Keratinocyte (primary cell): ENCODE results near the gene BICDL2. TPM values are rescaled to one million over a fixed set of nuclear protein-coding genes. Genes with fewer than 3 reads are reported as not detected.

Experiments
- DNase-seq: peaks from one replicate; pipeline ENCODE4 v3.0.0-alpha.2; 2011; ENCODE audit warnings: low read depth, missing footprints, low spot score
- FAIRE-seq: peaks from 2 replicates; lab custom pipeline; 2011; peaks lifted over from hg19 to GRCh38; lab: Jason Lieb, UNC
- H2AFZ ChIP-seq: 2 replicates; pipeline ENCODE4 v1.6.0; 2012; ENCODE audit warnings: low read length, control low read depth, inconsistent platforms; ENCODE audit not compliant: control insufficient read depth
- H3K27ac ChIP-seq: 2 replicates; pipeline ENCODE4 v1.5.1; 2011; ENCODE audit warnings: low read length; ENCODE audit not compliant: control insufficient read depth, insufficient read depth
- H3K27me3 ChIP-seq: 3 replicates; pipeline ENCODE4 v1.6.0; 2011; ENCODE audit warnings: low read length; ENCODE audit not compliant: control insufficient read depth, insufficient read depth; ENCODE audit errors: extremely low read depth
- H3K36me3 ChIP-seq, 2 experiments: 2 replicates in 1 of 2; 3 replicates in 1 of 2; pipeline ENCODE4 v1.5.1; 2011; ENCODE audit warnings: low read length in 2 of 2, mild to moderate bottlenecking in 1 of 2; ENCODE audit not compliant: control insufficient read depth in 2 of 2, insufficient read depth in 2 of 2; ENCODE audit errors: extremely low read depth in 1 of 2
- H3K4me1 ChIP-seq: 3 replicates; pipeline ENCODE4 v1.5.1; 2011; ENCODE audit warnings: low read length; ENCODE audit not compliant: control insufficient read depth, insufficient read depth; ENCODE audit errors: extremely low read depth
- H3K4me2 ChIP-seq: 3 replicates; pipeline ENCODE4 v1.6.0; 2011; ENCODE audit warnings: low read depth, low read length; ENCODE audit not compliant: control insufficient read depth, insufficient read depth; ENCODE audit errors: extremely low read depth
- H3K4me3 ChIP-seq, 3 experiments: fragments of 200-600 bp in 1 of 3; sonication (generic) in 1 of 3; 2 replicates in 2 of 3; 3 replicates in 1 of 3; pipeline ENCODE4 v1.5.1; 2011 to 2016; ENCODE audit warnings: low read length in 3 of 3, mild to moderate bottlenecking in 3 of 3, control low read depth in 2 of 3, inconsistent platforms in 1 of 3, low read depth in 1 of 3, mixed read lengths in 1 of 3, mixed run types in 1 of 3, moderate library complexity in 1 of 3; ENCODE audit not compliant: control insufficient read depth in 2 of 3, insufficient read depth in 2 of 3; ENCODE audit errors: extremely low read depth in 1 of 3
- H3K79me2 ChIP-seq: 2 replicates; pipeline ENCODE4 v1.6.0; 2012; ENCODE audit warnings: low read length; ENCODE audit not compliant: control insufficient read depth, insufficient read depth
- H3K9ac ChIP-seq: 3 replicates; pipeline ENCODE4 v1.6.0; 2011; ENCODE audit warnings: low read length; ENCODE audit not compliant: control insufficient read depth, insufficient read depth; ENCODE audit errors: extremely low read depth
- H3K9me1 ChIP-seq: 3 replicates; pipeline ENCODE4 v1.6.0; 2011; ENCODE audit warnings: low read length; ENCODE audit not compliant: control insufficient read depth, insufficient read depth; ENCODE audit errors: extremely low read depth
- H3K9me3 ChIP-seq: 2 replicates; pipeline ENCODE4 v1.5.1; 2012; ENCODE audit warnings: low read depth, low read length; ENCODE audit not compliant: control insufficient read depth
- H4K20me1 ChIP-seq: 3 replicates; pipeline ENCODE4 v1.6.0; 2011; ENCODE audit warnings: low read length; ENCODE audit not compliant: control insufficient read depth, insufficient read depth; ENCODE audit errors: extremely low read depth
- CTCF ChIP-seq, 3 experiments: IDR thresholded peaks in 1 of 3; conservative IDR thresholded peaks in 1 of 3; optimal IDR thresholded peaks in 1 of 3; 2 replicates in 2 of 3; 3 replicates in 1 of 3; pipeline versions ENCODE3 to v1.5.1; 2011; ENCODE audit warnings: low read length in 3 of 3, mild to moderate bottlenecking in 3 of 3, moderate library complexity in 2 of 3, control low read depth in 1 of 3, inconsistent platforms in 1 of 3; ENCODE audit not compliant: insufficient read depth in 2 of 3; ENCODE audit errors: extremely low read depth in 1 of 3
- EZH2 ChIP-seq: IDR thresholded peaks from one replicate; pipeline ENCODE4 v1.6.1; 2012; ENCODE audit warnings: inconsistent platforms, mild to moderate bottlenecking, low read length, moderate library complexity
- dilution Hi-C: fragments of 300-500 bp; cut with MboI; formaldehyde crosslinking; loops from one replicate; pipeline ENCODE4 v1.7.0; 2020; ENCODE audit warnings: low sequenced_read_pairs; ENCODE audit not compliant: extremely low pct_ligation_motif_present
- polyA plus RNA-seq, 5 experiments: library from polyadenylated mRNA; depleted of rRNA in 3 of 5; stranded (reverse) in 3 of 5; stranded (forward) in 1 of 5; unstranded in 1 of 5; fragments of >200 nt; gene quantifications; 1 replicate in 1 of 5; 2 replicates in 3 of 5; 3 replicates in 1 of 5; pipeline versions ENCODE4 v1.2.1 to v1.2.3, GENCODE V29; 2011 to 2012; ENCODE audit warnings: missing spikeins in 2 of 5, low read depth in 1 of 5, low replicate concordance in 1 of 5

The BICDL2 gene
- polyA plus RNA-seq, 1 donor (not counting 4 experiments of a cell fraction or from before 2014, with no cell fraction given) = 1.3 TPM

DNA sequence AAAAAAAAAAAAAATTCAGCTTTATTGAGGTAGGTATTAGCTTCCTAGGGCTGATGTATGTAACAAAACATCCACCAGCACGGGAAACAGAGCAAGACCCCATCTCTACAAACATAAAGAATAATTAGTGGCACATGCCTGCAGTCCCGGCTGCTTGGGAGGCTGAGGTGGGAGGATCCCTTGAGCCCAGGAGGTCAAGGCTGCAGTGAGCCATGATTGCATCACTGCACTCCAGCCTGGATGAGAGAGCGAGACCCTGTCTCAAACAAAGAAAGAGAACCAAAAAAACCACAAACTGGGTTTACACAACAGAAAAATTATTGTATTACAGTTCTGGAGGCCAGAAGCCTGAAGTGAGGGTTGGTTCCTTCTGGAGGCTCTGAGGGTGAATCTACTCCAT lies 5.6 kb upstream of the BICDL2 start:
- Histone ChIP-seq H3K27ac (no peak overlapping the region), H3K36me3 (no peaks in the 10 kb centered on the region), H3K9ac (no peak overlapping the region), H4K20me1 (no peaks in the 10 kb centered on the region), H3K4me3 (no peak overlapping the region), H3K9me3 (no peaks in the 10 kb centered on the region), H3K9me1 (no peaks in the 10 kb centered on the region), H3K4me2 (no peak overlapping the region), H3K27me3 (peaks cover 44% of the 10 kb centered on the region), H2AFZ (no peak overlapping the region), H3K4me1 (peaks cover 6% of the 10 kb centered on the region), H3K79me2 (no peaks in the 10 kb centered on the region)
- no peak for TF ChIP-seq EZH2
- dilution Hi-C loops = no loop called here
- FAIRE-seq (no peak), DNase-seq (no peak)

GRCh38 chr16:3038896-3039295 lies 2.2 kb upstream of the BICDL2 start:
- Histone ChIP-seq H2AFZ (no peak overlapping the region), H3K9me3 (no peaks in the 10 kb centered on the region), H3K4me3 (no peak overlapping the region), H3K36me3 (no peaks in the 10 kb centered on the region), H3K4me2 (no peak overlapping the region), H3K27me3 (peaks cover 37% of the 10 kb centered on the region), H3K79me2 (no peaks in the 10 kb centered on the region), H3K9ac (no peak overlapping the region), H3K27ac (no peak overlapping the region), H3K4me1 (peaks cover 6% of the 10 kb centered on the region), H3K9me1 (no peaks in the 10 kb centered on the region), H4K20me1 (no peaks in the 10 kb centered on the region)
- dilution Hi-C loops = no loop called here
- DNase-seq = no peak
- FAIRE-seq = no peak
- TF ChIP-seq CTCF (optimal IDR thresholded peaks at IDR 0.05 in 1 of 3, IDR thresholded peaks at IDR 0.05 in 1 of 3, conservative IDR thresholded peaks at IDR 0.05 in 1 of 3; ENCODE audit: extremely low read depth in 1 of 3, insufficient read depth in 2 of 3, low read length in 3 of 3) = no peak

DNA sequence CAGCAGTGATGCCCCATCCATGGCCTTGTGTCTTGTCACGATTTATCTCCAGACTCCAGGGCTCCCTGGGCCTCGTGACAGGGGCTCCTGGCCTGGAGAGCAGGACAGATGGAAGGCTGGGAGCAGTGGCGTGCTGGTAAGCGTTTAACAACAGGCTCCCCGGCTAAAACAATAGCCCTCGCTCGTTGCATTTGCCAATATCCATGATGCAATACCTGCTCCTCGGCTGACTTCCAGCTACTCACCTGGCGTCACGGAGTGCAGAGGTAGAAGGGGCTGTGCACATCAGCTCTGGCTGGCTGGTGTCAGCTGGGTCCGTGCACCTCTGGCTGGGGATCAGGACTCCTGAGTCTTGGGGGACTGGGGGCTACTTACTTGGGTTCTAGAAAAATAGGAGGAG lies 1.5 kb upstream of the BICDL2 start:
- no peaks in the 10 kb centered on the region for H4K20me1 ChIP-seq
- no peak overlapping the region for H3K4me2 ChIP-seq
- no peaks in the 10 kb centered on the region for H3K9me3 ChIP-seq
- DNase-seq (no peak), FAIRE-seq (peak; percentile 52)
- no peaks in the 10 kb centered on the region for H3K79me2 ChIP-seq
- H2AFZ ChIP-seq = no peak overlapping the region
- H3K27me3 ChIP-seq = peaks cover 37% of the 10 kb centered on the region
- no peak overlapping the region for H3K9ac ChIP-seq
- no peaks in the 10 kb centered on the region for H3K9me1 ChIP-seq
- peaks cover 6% of the 10 kb centered on the region for H3K4me1 ChIP-seq
- no peak for TF ChIP-seq EZH2
- no peak for TF ChIP-seq CTCF (optimal IDR thresholded peaks at IDR 0.05 in 1 of 3, IDR thresholded peaks at IDR 0.05 in 1 of 3, conservative IDR thresholded peaks at IDR 0.05 in 1 of 3; ENCODE audit: extremely low read depth in 1 of 3, insufficient read depth in 2 of 3, low read length in 3 of 3)
- H3K27ac ChIP-seq = no peak overlapping the region
- no peaks in the 10 kb centered on the region for H3K36me3 ChIP-seq
- dilution Hi-C loops = no loop called here
- H3K4me3 ChIP-seq = no peak overlapping the region
